HL-60 (cell line): ENCODE data around the gene TRAF3IP1.
"Not testable (repeated sequence)": the region's sequence is repeated elsewhere in the genome, so short reads cannot be mapped to it uniquely, and the experiment has no call there.

Source experiments
- DNase-seq, 2 experiments: peaks; one replicate each; pipeline ENCODE4 v3.0.0-alpha.2; 2010 to 2020; ENCODE audit warnings: low read depth in 1 of 2, low spot score in 1 of 2
- H3K27ac ChIP-seq: fragments of 250-450 bp; sonication (Bioruptor Pico); replicated peaks from 2 replicates; pipeline ENCODE4 v1.5.1; 2020; ENCODE audit warnings: mild to moderate bottlenecking, moderate library complexity
- H3K27me3 ChIP-seq: fragments of 250-450 bp; sonication (Bioruptor Pico); 2 replicates; pipeline ENCODE4 v1.5.1; 2021; ENCODE audit warnings: mild to moderate bottlenecking, moderate library complexity; ENCODE audit not compliant: insufficient read depth, poor library complexity, severe bottlenecking
- H3K4me3 ChIP-seq: replicated peaks from 2 replicates; pipeline ENCODE4 v1.5.1; 2011; ENCODE audit warnings: mild to moderate bottlenecking, control low read depth, low read length; ENCODE audit not compliant: insufficient read depth
- GABPA ChIP-seq: IDR thresholded peaks from 2 replicates; pipeline ENCODE4 v1.6.1; 2012; ENCODE audit warnings: low read depth
- POLR2AphosphoS5 ChIP-seq: IDR thresholded peaks from 2 replicates; pipeline ENCODE4 v1.6.1; 2012; ENCODE audit warnings: low read depth
- REST ChIP-seq: IDR thresholded peaks from 2 replicates; pipeline ENCODE4 v1.6.1; 2012; ENCODE audit warnings: low read depth; ENCODE audit not compliant: insufficient replicate concordance
- SPI1 ChIP-seq: IDR thresholded peaks from 2 replicates; pipeline ENCODE4 v1.6.1; 2012; ENCODE audit warnings: low read depth, mild to moderate bottlenecking, borderline replicate concordance
- TF ChIP-seq, protein P1 (sequence below): IDR thresholded peaks from one replicate; pipeline ENCODE4 v1.5.1; 2011; ENCODE audit warnings: low read length, control low read depth, inconsistent platforms; ENCODE audit not compliant: insufficient read depth

TRAF3IP1 gene

DNA sequence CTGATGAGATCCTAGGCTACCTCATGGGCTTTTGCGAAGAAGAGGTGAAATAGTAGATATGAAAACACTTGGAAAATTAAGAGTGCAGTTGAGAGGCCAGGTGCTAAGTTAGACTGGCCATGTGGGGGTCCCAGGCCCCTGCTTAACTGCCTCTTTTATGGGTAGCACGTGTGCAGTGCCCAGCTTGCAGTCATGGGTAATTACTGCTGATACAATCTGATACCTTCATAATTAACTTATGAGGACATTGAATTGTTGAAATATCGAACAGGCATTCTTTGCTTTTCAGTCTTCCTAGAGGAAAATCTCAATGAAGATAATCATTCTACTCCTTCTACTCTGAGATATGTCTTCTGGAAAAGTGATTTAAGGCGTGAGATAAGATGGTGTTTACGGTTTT, 11.6 kb downstream of the TRAF3IP1 start:
- Histone ChIP-seq H3K4me3 (no peak overlapping the region), H3K27ac (no peak overlapping the region), H3K27me3 (no peaks in the 10 kb centered on the region)
- DNase-seq, result no peak
- TF ChIP-seq POLR2AphosphoS5 (no peak), REST (no peak), SPI1 (no peak), GABPA (no peak)
- TF ChIP-seq, protein P1, sequence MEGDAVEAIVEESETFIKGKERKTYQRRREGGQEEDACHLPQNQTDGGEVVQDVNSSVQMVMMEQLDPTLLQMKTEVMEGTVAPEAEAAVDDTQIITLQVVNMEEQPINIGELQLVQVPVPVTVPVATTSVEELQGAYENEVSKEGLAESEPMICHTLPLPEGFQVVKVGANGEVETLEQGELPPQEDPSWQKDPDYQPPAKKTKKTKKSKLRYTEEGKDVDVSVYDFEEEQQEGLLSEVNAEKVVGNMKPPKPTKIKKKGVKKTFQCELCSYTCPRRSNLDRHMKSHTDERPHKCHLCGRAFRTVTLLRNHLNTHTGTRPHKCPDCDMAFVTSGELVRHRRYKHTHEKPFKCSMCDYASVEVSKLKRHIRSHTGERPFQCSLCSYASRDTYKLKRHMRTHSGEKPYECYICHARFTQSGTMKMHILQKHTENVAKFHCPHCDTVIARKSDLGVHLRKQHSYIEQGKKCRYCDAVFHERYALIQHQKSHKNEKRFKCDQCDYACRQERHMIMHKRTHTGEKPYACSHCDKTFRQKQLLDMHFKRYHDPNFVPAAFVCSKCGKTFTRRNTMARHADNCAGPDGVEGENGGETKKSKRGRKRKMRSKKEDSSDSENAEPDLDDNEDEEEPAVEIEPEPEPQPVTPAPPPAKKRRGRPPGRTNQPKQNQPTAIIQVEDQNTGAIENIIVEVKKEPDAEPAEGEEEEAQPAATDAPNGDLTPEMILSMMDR, result no peak

- TF ChIP-seq, protein P1, result no peak
- TF ChIP-seq GABPA (no peak), REST (no peak), POLR2AphosphoS5 (no peak), SPI1 (no peak)
- no peak for DNase-seq
- no peaks in the 10 kb centered on the region for H3K27me3 ChIP-seq
- H3K27ac ChIP-seq, result no peak overlapping the region
- no peak overlapping the region for H3K4me3 ChIP-seq
These were observed 14.6 kb downstream of the TRAF3IP1 start for GRCh38 chr2:238334885-238335284.

- H3K27me3 ChIP-seq, H3K4me3 ChIP-seq, DNase-seq, H3K27ac ChIP-seq: not testable (repeated sequence)
These were observed 15.3 kb downstream of the TRAF3IP1 start for GRCh38 chr2:238335591-238335990.

DNA sequence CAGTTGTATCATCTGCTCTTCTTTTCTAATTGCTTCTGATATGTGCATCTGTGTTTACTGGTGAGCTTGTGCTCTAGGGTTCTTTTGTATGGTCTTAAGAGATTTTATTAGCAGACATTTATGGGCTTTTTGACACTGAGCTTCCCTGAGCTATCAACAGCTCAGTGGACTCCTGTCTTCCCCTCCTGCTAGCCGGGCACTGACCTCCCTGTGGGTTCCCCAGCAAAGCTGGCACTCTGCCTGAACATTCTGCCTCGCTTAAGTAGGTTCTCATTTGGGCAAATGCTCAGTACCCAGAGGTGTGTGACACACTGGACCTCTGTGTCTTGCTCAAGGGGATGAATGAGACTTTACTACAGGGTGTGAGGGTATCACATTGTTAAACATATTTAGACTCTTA, 15.8 kb downstream of the TRAF3IP1 start:
- TF ChIP-seq GABPA, result no peak
- TF ChIP-seq REST, result no peak
- no peak for TF ChIP-seq SPI1
- TF ChIP-seq POLR2AphosphoS5, result no peak
- TF ChIP-seq, protein P1, result no peak
- H3K4me3 ChIP-seq, result no peak overlapping the region
- no peak overlapping the region for H3K27ac ChIP-seq
- no peak for DNase-seq
- no peaks in the 10 kb centered on the region for H3K27me3 ChIP-seq
